Activated B cell treated with CpG ODN at 0.5 μM for 24 hours (primary cell): ENCODE data around the gene RBM4. TPM values are rescaled to one million over a fixed set of nuclear protein-coding genes. Genes with fewer than 3 reads are reported as not detected.

ENCODE experiments used
- ATAC-seq: fragments of 200-7000 bp; cut with Tn5 transposase; one replicate; pipeline ENCODE4 v1.10.0; 2021; ENCODE audit warnings: low read depth, mild to moderate bottlenecking, moderate library complexity
- CTCF ChIA-PET: fragments of 350-600 bp; sonication (Branson Sonifier 250); formaldehyde crosslinking; loops from one replicate; lab custom pipeline; 2021; ENCODE audit warnings: antibody characterized with exemption; lab: Charles Lee
- POLR2A ChIA-PET: fragments of 350-600 bp; sonication (Branson Sonifier 250); formaldehyde crosslinking; loops from one replicate; lab custom pipeline; 2021; ENCODE audit warnings: antibody characterized with exemption; lab: Charles Lee
- DNase-seq: peaks from one replicate; pipeline ENCODE4 v3.0.0; 2022
- H3K27ac Mint-ChIP-seq: one replicate; pipeline ENCODE4 v1.8.0; 2020; ENCODE audit warnings: mixed read lengths
- H3K27me3 Mint-ChIP-seq: one replicate; pipeline ENCODE4 v1.8.0; 2021; ENCODE audit warnings: mixed read lengths
- H3K36me3 Mint-ChIP-seq: one replicate; pipeline ENCODE4 v1.8.0; 2021; ENCODE audit warnings: low read depth, mixed read lengths
- H3K4me1 Mint-ChIP-seq: one replicate; pipeline ENCODE4 v1.8.0; 2021; ENCODE audit warnings: mixed read lengths
- H3K4me3 Mint-ChIP-seq: one replicate; pipeline ENCODE4 v1.8.0; 2020; ENCODE audit warnings: mild to moderate bottlenecking, mixed read lengths
- H3K9me3 Mint-ChIP-seq: one replicate; pipeline ENCODE4 v1.8.0; 2020; ENCODE audit warnings: mixed read lengths
- CTCF ChIP-seq: fragments of 200-600 bp; IDR thresholded peaks from one replicate; pipeline ENCODE4 v1.8.0; 2022; ENCODE audit warnings: antibody characterized with exemption, mild to moderate bottlenecking
- intact Hi-C: fragments of 100-400 bp; cut with micrococcal nuclease; formaldehyde crosslinking; loops from one replicate; pipeline ENCODE4 v1.15.1; 2024
- total RNA-seq: library from RNA; stranded (reverse); gene quantifications from 2 replicates; pipeline ENCODE4 v1.2.3, GENCODE V29; 2022

RBM4 gene
- total RNA-seq, 1 donor from 2014 or later: 197 TPM

GRCh38 chr11:66663741-66664296, 25.3 kb downstream of the RBM4 start:
- H3K9me3 Mint-ChIP-seq: no peaks in the 10 kb centered on the region

GRCh38 chr11:66665369-66665768, 26.9 kb downstream of the RBM4 start:
- POLR2A ChIA-PET: interaction anchor here (0.5 to 3.0 kb wide), 4 partner anchors 49 to 235 kb away, joined by 3 to 10 read pairs (median 5); partner anchors contain the start of gene RBM14
- Mint-ChIP-seq H3K4me3 (no peak overlapping the region), H3K4me1 (peaks cover 33% of the 10 kb centered on the region), H3K27ac (no peak overlapping the region), H3K27me3 (no peaks in the 10 kb centered on the region), H3K36me3 (peaks cover 76% of the 10 kb centered on the region), H3K9me3 (no peaks in the 10 kb centered on the region)
- CTCF ChIA-PET: interaction anchor here (1.8 kb wide), 1 partner anchor 12 kb away, joined by 5 read pairs; the partner anchor contains the start of gene RBM4B
- DNase-seq (no peak), ATAC-seq (no peak)
- intact Hi-C loops: no loop called here
- no peak for TF ChIP-seq CTCF

More at GRCh38 chr11:66663741-66664296, 25.3 kb downstream of the RBM4 start:
- CTCF ChIA-PET: interaction anchor here (0.8 to 1.1 kb wide), 2 partner anchors 9 to 83 kb away, joined by 3 read pairs; no protein-coding TSS in a partner anchor
- DNase-seq: no peak
- no peak for TF ChIP-seq CTCF
- Mint-ChIP-seq H3K27me3 (no peaks in the 10 kb centered on the region), H3K27ac (no peak overlapping the region), H3K4me3 (no peak overlapping the region), H3K36me3 (peaks cover 71% of the 10 kb centered on the region), H3K4me1 (peaks cover 45% of the 10 kb centered on the region)
- intact Hi-C loops: no loop called here
- no peak for ATAC-seq
- POLR2A ChIA-PET: interaction anchor here (1.1 to 3.0 kb wide), 4 partner anchors 14 to 69 kb away, joined by 3 to 10 read pairs (median 6); partner anchors contain the start of genes RBM14 and RBM4B

GRCh38 chr11:66670816-66671215, 32.3 kb downstream of the RBM4 start:
- CTCF ChIA-PET: no interaction called here

GRCh38 chr11:66674964-66675602, 36.6 kb downstream of the RBM4 start:
- DNase-seq (no peak), ATAC-seq (no peak)
- Mint-ChIP-seq H3K9me3 (no peaks in the 10 kb centered on the region), H3K4me1 (peaks cover 38% of the 10 kb centered on the region), H3K27me3 (no peaks in the 10 kb centered on the region), H3K4me3 (no peak overlapping the region), H3K36me3 (peaks cover 27% of the 10 kb centered on the region), H3K27ac (no peak overlapping the region)
- ChIA-PET CTCF (interaction anchor here (0.8 to 1.1 kb wide), 3 partner anchors 14 to 208 kb away, joined by 3 to 4 read pairs (median 4); partner anchors contain the start of gene PELI3), POLR2A (interaction anchor here (0.7 to 0.9 kb wide), 2 partner anchors 26 to 37 kb away, joined by 3 to 4 read pairs; partner anchors contain the start of gene RBM4)
- no peak for TF ChIP-seq CTCF
- intact Hi-C loops: loop anchor here (5.0 kb wide), 1 partner anchor 288 kb away; no protein-coding TSS in a partner anchor

More at GRCh38 chr11:66670816-66671215, 32.3 kb downstream of the RBM4 start:
- Mint-ChIP-seq H3K27me3 (no peaks in the 10 kb centered on the region), H3K9me3 (no peaks in the 10 kb centered on the region), H3K4me3 (no peak overlapping the region), H3K4me1 (peaks cover 30% of the 10 kb centered on the region), H3K36me3 (peaks cover 53% of the 10 kb centered on the region), H3K27ac (no peak overlapping the region)
- DNase-seq: no peak
- POLR2A ChIA-PET: interaction anchor here (1.3 kb wide), 1 partner anchor 31 kb away, joined by 3 read pairs; no protein-coding TSS in a partner anchor
- intact Hi-C loops: no loop called here
- no peak for TF ChIP-seq CTCF
- ATAC-seq: no peak
